Tibial nerve (tissue), 4 donors: ENCODE data around the gene KIRREL3.

ENCODE experiments used
- CTCF ChIP-seq, 5 experiments: fragments of 200-600 bp in 3 of 5; fragments of 450-650 bp in 2 of 5; sonication (generic) in 3 of 5; IDR thresholded peaks; one replicate each; pipeline ENCODE4 v1.5.1; 2016 to 2019; ENCODE audit warnings: antibody characterized with exemption in 5 of 5, mild to moderate bottlenecking in 3 of 5, moderate library complexity in 2 of 5
- EP300 ChIP-seq, 2 donors: sonication (generic); formaldehyde crosslinking; IDR thresholded peaks; one replicate each; pipeline ENCODE4 v1.6.1; 2017; ENCODE audit warnings: antibody characterized with exemption in 2 of 2, mild to moderate bottlenecking in 1 of 2
- POLR2A ChIP-seq, 2 donors: fragments of 450-650 bp; IDR thresholded peaks; one replicate each; pipeline ENCODE4 v1.6.1; 2017; ENCODE audit warnings: antibody characterized with exemption in 2 of 2, mild to moderate bottlenecking in 2 of 2, moderate library complexity in 2 of 2

DNA sequence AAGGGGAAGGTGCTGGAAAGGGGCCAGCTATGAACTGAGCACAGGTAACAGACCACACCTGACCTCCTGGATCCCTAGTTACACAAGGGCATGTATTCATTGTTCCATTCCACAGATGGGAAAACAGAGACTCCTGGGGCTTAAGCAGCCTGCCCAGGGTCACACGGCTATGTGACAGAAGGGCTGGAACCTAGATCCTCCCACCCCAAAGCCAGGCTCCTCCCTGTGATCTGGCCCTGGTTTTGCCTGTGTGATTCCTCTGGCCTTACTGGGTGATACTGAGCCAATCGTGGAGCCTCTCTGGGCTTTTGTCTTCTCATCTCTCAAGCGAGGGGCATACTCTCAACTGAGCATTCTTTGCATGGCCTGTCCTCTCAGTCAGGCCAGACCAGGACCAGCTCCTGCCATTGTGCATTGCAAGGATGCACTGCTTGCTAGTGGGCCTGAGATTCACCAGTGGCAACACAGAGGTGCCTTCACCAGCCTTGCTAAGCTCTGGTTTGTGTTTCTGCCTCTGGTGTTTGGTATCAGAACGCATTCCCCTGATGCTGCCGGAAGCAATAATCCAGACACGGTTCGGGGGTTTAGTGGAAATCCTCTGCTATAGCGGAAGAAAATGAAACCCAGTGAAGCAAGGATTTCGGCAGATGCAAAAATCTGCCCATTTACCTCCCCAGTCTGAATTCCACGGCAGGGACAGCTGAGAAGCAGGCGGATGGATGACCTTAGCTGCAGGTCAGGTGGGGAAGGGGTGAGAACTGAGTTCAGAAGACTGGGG, 418.5 kb downstream of the KIRREL3 start:
- TF ChIP-seq POLR2A (IDR thresholded peaks at IDR 0.05) (no peak), CTCF (IDR thresholded peaks at IDR 0.05) (no peak), EP300 (IDR thresholded peaks at IDR 0.05) (no peak)
